ENCODE measurements around the gene PCNX2.

Gene PCNX2

DNA sequence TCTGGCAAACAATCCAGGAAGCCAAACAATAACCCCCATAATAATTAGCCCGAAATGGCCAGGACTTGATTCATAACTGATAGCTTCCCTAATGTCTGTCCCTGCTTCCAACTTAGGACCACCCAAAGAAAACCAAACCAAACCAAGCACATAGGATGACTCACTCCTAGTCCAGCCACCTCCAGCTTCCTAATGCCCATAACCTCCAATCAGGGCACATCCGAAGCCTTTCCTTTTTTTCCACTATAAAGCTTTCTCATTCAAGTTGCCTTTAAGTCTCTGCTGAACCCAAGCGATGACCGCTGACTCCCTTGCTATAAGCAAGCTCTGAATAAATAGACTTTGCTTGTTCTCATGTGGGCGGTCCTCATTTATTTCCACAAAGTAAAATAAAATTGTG lies 40.4 kb downstream of the PCNX2 start:
- DNase-seq: no peak

GRCh38 chr1:233253832-233254331 lies 41.6 kb downstream of the PCNX2 start:
- no peak for DNase-seq

- DNase-seq: no peak
These were observed 42.2 kb downstream of the PCNX2 start for GRCh38 chr1:233253231-233253831.

DNA sequence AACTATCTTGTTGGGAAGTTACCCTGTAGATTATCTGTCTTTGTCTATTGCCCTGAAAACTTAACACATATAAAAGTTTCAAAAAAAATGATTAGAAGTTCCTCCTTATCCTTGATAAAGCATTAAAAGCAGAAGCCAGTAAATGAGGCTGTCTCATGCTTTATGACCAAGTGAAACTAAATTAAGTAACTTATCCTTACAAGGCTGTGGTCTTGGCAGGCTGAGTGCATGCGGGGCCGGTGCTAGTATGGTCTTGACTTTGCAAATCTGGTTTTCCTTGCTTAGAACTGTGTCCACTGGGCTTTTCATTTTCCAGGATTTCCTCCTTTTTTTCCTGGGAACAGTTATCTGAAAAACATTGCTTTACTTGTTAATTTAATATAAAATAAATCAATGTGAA lies 43.1 kb downstream of the PCNX2 start:
- DNase-seq: no peak

- no peak for DNase-seq
These were observed 44.3 kb downstream of the PCNX2 start for GRCh38 chr1:233251201-233251720.

GRCh38 chr1:233248014-233248413 lies 47.5 kb downstream of the PCNX2 start:
- DNase-seq: no peak

DNA sequence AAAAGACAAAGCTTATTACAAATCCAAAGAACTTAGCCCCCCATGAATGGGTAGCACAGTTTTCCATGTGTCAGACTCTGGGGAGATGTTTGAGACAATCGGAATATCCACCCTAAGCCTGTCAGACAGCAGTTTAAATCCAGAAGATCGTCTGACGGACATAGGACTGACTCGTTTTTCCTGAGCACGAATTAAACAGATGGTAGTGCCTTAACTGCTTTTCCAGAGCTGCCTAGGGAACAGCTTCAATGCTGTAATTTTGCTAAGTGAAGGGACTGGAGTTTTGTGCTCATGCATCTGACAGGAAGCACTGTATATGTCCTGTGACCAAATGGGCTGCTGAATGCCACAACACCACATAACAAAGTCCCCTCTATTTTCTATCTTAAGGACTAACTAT lies 48.6 kb downstream of the PCNX2 start:
- DNase-seq: no peak

DNA sequence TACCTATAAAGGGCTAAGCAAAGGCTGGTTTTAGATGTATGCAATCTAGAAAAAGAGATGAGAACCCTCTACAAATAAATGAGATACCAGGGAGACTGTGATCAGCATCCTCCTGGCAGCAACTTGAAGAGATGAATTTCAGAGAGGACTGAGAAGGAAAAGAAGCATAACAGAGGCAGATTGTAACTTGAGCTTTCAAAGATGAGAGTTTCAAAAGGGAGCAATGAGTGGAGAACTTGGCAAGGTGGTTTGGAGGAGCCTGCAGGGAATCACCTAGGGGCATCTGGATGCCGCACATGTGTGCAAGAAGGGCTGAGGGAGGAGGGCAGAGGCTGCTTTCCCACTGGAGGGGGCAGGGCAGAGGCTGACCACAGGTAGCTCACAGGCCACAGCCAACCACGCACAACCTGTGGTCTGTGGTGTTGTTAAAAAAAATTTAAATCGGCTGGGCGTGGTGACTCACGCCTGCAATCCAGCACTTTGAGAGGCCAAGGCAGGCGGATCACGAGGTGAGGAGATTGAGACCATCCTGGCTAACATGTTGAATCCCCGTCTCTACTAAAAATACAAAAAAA lies 50.2 kb downstream of the PCNX2 start:
- no peak for DNase-seq

DNA sequence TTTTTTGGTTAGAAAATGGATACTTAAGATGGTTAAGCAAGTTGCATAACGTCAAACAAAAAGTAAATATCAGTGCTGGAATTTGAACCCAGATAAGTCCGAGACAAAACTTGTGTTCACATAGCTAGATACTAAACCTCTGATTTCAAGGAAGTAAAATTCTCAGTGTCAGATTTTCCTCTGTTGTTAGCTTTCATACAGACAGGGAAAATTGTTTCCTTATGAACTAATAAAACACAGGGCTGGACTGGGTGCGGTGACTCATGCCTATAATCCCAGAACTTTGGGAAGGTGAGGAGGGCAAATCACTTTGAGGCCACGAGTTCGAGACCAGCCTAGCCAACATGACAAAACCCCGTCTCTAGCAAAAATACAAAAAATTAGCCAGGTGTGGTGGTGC lies 51.3 kb downstream of the PCNX2 start:
- no peak for DNase-seq

DNA sequence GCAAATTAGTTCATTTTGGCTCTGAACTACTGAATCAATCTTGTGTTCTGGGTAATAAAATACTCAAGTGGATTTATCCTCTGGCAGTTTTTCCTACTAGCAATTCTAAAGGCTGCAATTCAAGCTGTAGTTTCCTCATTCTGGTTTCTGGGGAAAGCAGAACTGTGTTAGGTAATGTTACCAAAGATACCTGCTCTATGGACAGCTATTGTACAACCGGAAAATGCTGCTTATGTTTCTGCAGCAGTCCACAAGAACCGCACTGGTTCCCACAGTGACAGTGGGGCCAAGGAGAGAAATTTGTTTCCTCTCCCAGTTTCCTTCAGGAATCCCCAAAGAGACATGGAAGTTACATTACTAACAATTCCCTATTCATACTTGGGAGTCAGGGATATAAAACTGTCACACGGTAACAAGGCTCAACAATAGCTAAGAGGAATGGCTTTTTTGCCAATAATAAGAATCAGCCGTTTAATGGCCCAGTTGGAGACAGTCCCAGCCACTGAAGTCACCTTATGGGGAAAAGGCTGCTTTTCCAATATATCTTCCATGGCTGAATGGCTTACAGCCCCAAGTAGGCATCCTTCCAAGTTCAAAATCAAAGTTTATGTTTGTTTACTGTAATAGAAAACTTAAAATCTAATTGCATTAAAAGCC lies 52.6 kb downstream of the PCNX2 start:
- DNase-seq: no peak

DNA sequence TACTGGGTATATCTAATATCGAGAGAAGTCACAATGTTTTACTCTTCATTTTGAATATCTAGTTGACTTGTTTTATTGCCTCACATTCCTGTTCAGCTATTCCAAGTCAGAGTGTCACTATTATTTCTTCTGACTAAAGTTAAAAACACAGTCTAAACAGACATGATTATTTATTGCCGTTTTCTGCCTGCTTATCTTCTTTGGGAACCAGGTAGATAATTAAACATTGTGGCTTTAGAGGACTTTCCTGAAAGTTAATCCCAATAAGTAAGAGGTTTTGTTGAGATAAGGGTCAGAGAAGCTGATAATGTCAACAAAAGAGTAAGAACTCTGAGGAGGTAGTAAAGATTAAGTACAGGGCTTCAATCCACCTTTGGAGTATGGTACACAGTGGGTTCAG lies 53.8 kb downstream of the PCNX2 start:
- no peak for DNase-seq

DNA sequence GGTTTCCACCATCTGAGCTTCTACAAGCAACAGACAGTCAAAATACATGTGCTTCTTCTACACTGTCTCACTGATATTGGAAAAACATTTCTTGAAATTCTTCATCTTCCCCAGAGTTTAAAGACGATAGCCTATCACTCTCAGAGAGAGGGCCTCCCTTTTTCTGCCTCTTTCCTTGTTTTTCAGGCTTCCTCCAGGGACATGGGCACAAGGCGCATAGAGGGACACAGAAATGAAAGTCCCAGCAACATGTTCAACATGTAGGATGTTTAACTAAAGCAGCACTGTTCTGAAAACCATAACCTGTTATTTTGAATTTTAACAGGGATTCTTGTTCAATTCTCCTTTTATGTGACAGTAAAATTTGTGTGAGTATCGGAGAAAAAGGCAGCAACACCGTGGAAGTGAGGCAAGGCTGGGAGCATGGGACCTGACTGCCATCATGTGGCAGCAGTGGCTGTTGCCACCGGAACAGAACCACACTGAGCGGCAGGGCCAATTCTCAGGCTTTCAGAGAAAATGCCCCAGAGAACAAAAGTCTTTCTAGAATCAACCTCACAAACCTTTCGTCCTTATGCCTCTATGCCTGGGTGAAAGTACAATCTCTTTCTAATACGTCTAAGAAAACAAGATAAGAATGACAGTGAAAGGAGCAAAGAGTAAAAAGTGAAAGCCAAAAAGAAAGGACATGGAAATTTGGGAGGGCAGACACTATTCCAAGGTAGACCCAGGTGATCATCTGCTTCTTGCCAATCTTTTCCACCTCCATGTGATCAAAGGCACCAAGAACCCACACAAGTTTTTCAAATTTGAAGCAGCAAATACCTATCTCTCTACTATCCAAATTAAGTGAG lies 54.5 kb downstream of the PCNX2 start:
- no peak for DNase-seq

GRCh38 chr1:233240371-233240770 lies 55.2 kb downstream of the PCNX2 start:
- DNase-seq: no peak

DNA sequence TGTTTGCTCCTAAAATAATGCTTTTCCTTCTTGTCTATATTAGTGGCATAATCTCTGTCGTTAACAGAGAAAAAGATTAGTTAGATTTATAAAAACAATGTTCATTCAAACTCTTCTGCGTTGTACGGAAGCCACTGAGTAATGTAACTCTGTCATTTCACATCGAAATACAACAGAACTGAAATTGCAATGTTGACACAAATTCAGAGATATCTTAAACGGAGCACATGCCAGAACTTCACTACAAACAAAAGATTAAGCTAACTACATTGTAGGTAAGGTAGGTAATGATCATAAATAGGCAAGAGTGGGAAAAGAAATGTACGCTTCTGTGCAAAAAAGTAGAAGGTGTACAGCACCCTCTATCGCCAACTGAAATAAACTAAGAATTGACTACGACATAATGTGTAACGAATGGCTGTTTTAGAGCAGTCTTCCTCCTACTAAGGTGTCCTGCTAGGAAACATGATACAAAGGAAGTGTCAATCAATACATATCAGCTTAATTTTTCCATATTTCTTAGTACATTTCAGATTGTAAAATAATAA lies 56.6 kb downstream of the PCNX2 start:
- DNase-seq: no peak

DNA sequence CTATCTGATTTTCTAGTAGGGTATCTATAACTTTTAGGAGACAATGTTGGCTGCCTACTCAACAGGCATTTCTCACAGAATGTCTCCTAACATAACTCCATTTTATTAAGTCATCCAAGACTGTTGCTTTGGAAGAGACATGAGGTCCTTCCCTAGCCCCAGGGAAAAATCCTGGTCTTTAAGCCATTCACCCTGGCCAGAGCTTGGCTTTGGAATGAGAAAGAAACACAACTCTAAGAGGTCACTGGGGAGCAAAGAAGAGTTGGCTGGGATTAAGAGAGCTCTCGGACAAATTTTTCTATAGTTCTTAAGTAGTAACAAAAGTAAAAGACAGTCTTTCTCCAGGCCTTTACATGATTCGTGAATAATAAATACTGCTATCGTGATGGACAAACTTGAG lies 57.9 kb downstream of the PCNX2 start:
- DNase-seq: no peak

GRCh38 chr1:233233508-233234040 lies 62.0 kb downstream of the PCNX2 start:
- no peak for DNase-seq

DNA sequence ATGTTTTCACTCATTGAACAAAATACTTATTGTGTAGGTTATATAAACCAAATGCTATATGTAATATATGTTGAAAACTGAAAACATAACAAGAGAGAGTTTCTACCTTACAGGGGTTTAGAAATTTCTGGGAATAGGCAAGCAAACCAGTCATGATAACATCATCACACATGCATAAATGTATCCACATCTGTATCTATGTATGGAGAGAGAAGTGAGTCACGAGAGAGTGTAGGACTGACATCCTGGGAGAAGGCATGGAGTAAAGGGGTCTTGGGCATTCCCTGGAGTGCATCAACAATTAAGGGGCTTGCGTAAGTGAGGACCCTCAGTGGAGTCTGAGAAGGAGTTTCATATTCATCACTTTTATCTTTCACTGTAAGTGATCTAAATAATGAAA lies 65.5 kb downstream of the PCNX2 start:
- no peak for DNase-seq

DNA sequence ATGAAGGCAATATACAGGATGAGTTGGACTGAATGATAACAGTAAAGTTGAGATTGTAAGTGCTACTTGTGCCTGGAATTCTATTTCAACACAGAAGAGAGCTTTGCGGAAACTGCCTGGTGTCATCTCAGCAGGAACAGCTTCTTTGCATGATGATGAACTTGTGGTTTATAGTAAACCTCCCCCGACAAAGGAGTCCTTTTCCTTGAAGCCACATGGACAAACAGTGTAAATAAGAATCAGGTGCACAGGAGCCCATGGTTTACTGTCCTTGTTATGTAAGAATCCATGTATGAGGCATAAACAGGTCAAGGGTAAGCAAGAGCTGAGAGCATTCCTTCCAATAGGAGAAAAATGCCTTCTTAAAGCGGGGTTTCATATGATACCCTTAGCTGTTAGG lies 66.2 kb downstream of the PCNX2 start:
- DNase-seq: no peak

DNA sequence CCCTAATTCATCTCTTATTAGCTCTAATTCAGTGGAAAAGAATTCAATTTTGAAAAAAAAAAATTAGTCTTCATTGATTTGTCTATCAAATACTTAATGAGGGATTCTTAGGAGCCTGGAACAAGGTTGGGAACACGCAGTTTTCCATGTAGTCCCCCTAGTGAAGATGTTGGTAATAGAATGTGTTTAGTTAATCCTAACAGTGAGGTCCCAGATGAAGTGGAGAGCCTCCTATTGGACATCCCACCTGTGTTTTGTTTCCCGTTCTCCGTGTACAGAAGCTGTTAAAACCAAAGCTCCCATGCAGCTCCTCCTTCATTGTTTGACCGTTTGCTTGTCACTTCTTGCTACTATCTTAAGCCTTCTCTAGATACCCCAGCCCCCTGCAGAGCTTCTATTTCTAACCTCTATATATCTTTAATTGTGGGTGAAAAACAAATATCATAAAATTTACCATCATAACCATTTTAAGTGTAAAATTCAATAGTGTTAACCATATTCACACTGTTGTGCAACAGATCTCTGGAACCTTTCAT lies 67.5 kb downstream of the PCNX2 start:
- DNase-seq: no peak

DNA sequence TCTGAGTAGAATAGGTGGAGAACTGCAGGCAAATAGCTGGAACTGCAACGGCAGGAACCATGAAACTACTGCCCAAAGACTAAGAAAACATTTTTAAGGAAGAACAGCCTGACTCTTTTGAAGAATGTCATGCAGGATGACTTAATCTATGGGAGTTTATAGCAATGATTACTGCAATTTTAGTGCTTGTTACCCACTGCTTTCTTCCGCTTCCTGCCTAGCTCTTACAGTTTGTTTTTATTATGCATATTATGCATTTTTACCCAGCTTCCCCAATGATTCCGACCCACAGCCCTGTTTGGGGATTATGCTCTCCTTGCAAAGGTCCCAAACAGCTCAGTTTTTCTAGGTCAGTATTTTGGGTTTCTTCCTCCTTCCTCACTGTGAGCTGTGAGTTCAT lies 71.2 kb downstream of the PCNX2 start:
- no peak for DNase-seq

GRCh38 chr1:233217832-233218231 lies 77.7 kb downstream of the PCNX2 start:
- DNase-seq: no peak

DNA sequence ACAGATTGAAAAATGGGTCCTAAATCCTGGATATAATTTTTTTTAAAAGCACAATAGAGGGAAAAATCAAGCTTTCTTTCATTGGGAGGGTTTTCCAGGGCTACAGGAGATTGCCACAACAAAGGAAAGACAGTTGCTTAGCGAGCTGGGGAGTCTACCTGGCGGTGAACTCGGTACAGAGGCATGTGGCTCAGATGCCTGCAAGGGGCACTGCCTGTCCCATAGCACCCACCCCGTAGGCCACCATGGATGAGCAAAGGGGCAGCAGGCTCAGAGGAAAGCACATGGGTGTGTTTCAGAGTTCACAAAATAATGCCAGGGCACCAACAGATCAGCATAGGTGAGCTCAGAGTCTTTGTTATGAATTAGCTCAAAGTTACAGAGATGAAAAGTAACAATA lies 79.5 kb downstream of the PCNX2 start:
- no peak for DNase-seq

Measured in stimulated activated CD4-positive, alpha-beta T cell treated with anti-CD3 and anti-CD28 coated beads, Interleukin-4, amount 100 ng/mL, for 4 hours (primary cell).